K562 (cell line): ENCODE results near the gene HOXA1. TPM values are rescaled to one million over a fixed set of nuclear protein-coding genes. Genes with fewer than 3 reads are reported as not detected.

Experiments
- ETV6 ChIP-seq, 3 experiments: fragments of 150-350 bp in 1 of 3; sonication (generic) in 1 of 3; formaldehyde crosslinking in 1 of 3; IDR thresholded peaks; 2 replicates each; pipeline versions ENCODE4 v1.6.1 to v1.8.0; 2014 to 2022; ENCODE audit warnings: borderline replicate concordance in 2 of 3, low read depth in 2 of 3, antibody characterized with exemption in 1 of 3, low read length in 1 of 3, mild to moderate bottlenecking in 1 of 3, missing genetic modification reagents in 1 of 3
- FOXA3 ChIP-seq, 2 experiments: fragments of 450-650 bp in 1 of 2; sonication (generic) in 1 of 2; formaldehyde crosslinking; IDR thresholded peaks in 1 of 2; conservative IDR thresholded peaks in 1 of 2; 2 replicates each; pipeline versions ENCODE4 v1.4.0 to v1.8.0; 2020 to 2022; ENCODE audit warnings: mild to moderate bottlenecking in 2 of 2, missing genetic modification reagents in 1 of 2
- HIVEP1 ChIP-seq: fragments of 250-450 bp; sonication (Bioruptor Pico); IDR thresholded peaks from 2 replicates; pipeline ENCODE4 v1.4.0; 2020; ENCODE audit warnings: mild to moderate bottlenecking
- HOXB6 ChIP-seq: fragments of 250-450 bp; sonication (Bioruptor Pico); IDR thresholded peaks from 2 replicates; pipeline ENCODE4 v1.5.1; 2022; ENCODE audit warnings: mild to moderate bottlenecking, borderline replicate concordance
- HSF4 ChIP-seq: fragments of 250-450 bp; sonication (Bioruptor Pico); IDR thresholded peaks from 2 replicates; pipeline ENCODE4 v2.1.2; 2022; ENCODE audit warnings: mild to moderate bottlenecking, moderate library complexity, borderline replicate concordance
- MBD1 ChIP-seq: fragments of 250-450 bp; sonication (Bioruptor Pico); IDR thresholded peaks from 2 replicates; pipeline ENCODE4 v1.8.0; 2022; ENCODE audit warnings: inconsistent platforms
- MLX ChIP-seq, 2 experiments: fragments of 450-650 bp in 1 of 2; sonication (generic) in 1 of 2; formaldehyde crosslinking; conservative IDR thresholded peaks; 2 replicates each; pipeline versions ENCODE4 v1.4.0 to v1.8.1; 2020 to 2022; ENCODE audit warnings: mild to moderate bottlenecking in 1 of 2, missing genetic modification reagents in 1 of 2
- MNT ChIP-seq, 2 experiments: fragments of 450-650 bp; conservative IDR thresholded peaks; 2 replicates each; pipeline ENCODE4 v1.6.1; 2017; ENCODE audit warnings: mild to moderate bottlenecking in 2 of 2, moderate library complexity in 2 of 2
- ZNF707 ChIP-seq: fragments of 250-450 bp; sonication (Bioruptor Pico); conservative IDR thresholded peaks from 2 replicates; pipeline ENCODE4 v1.8.0; 2022; ENCODE audit warnings: inconsistent platforms, mild to moderate bottlenecking, moderate library complexity
- ZNF79 ChIP-seq: fragments of 250-450 bp; sonication (Bioruptor Pico); IDR thresholded peaks from 2 replicates; pipeline ENCODE4 v1.4.0; 2020; ENCODE audit warnings: low read depth, mild to moderate bottlenecking, moderate library complexity
- polyA plus RNA-seq, 8 experiments: library from polyadenylated mRNA; depleted of rRNA in 4 of 8; stranded (reverse) in 5 of 8; unstranded in 3 of 8; fragments of >200 nt; fragmentation: Nextera tagmentation in 2 of 8; fragmentation: Illumina TruSeq in 1 of 8; extraction: Ambion mirVana in 2 of 8; extraction: Trizol in 1 of 8; gene quantifications; 2 replicates each; pipeline versions ENCODE4 v1.2.1 to v1.2.3, GENCODE V29; 2011 to 2014; ENCODE audit warnings: inconsistent platforms in 1 of 8, missing spikeins in 1 of 8
- total RNA-seq, 7 experiments: library from RNA; depleted of rRNA in 6 of 7; stranded (reverse); fragments of >200 nt in 6 of 7; fragmentation: Illumina TruSeq in 2 of 7; extraction: Trizol in 2 of 7; gene quantifications; 2 replicates each; pipeline versions ENCODE4 v1.2.1 to v1.2.3, GENCODE V29; 2011 to 2021; ENCODE audit warnings: low replicate concordance in 1 of 7

HOXA1 gene
- total and polyA plus RNA-seq, 9 of the 15 experiments (the other 6 are each of a cell fraction or from before 2014, with no cell fraction given), result 0.03 to 0.63 (median 0.09) TPM; not detected in 4

- TF ChIP-seq MNT (conservative IDR thresholded peaks at IDR 0.05), result no peak
- no peak for TF ChIP-seq ETV6 (IDR thresholded peaks at IDR 0.05; ENCODE audit: borderline replicate concordance in 1 of 2, low read depth in 2 of 2, low read length in 1 of 2)
- no peak for TF ChIP-seq ETV6 (CRISPR knock-in tag; IDR thresholded peaks at IDR 0.05; ENCODE audit: borderline replicate concordance)
- no peak for TF ChIP-seq HIVEP1 (CRISPR knock-in tag)
- TF ChIP-seq HOXB6 (CRISPR knock-in tag), result no peak
- no peak for TF ChIP-seq FOXA3 (CRISPR knock-in tag; conservative IDR thresholded peaks at IDR 0.05 in 1 of 2, IDR thresholded peaks at IDR 0.05 in 1 of 2)
- no peak for TF ChIP-seq ZNF707
- no peak for TF ChIP-seq ZNF79 (CRISPR knock-in tag)
- no peak for TF ChIP-seq HSF4 (CRISPR knock-in tag)
- TF ChIP-seq MBD1, result no peak
- no peak for TF ChIP-seq MLX (CRISPR knock-in tag; conservative IDR thresholded peaks at IDR 0.05)
Observed at GRCh38 chr7:27117887-27118491, 22.2 kb upstream of the HOXA1 start (continued).
